GM23338 (cell line): ENCODE data around the gene CHRD. TPM values are rescaled to one million over a fixed set of nuclear protein-coding genes. Genes with fewer than 3 reads are reported as not detected.

ENCODE experiments used
- ATAC-seq: fragments of 200-7000 bp; cut with Tn5 transposase; 3 replicates; pipeline ENCODE4 v1.9.1; 2020
- DNase-seq: peaks from one replicate; pipeline ENCODE4 v3.0.0-alpha.2; 2015; ENCODE audit warnings: low spot score
- H2AFZ ChIP-seq: fragments of 200-600 bp; sonication (generic); 2 replicates; pipeline ENCODE4 v1.8.0; 2016; ENCODE audit warnings: antibody characterized with exemption, mild to moderate bottlenecking, moderate library complexity
- H3F3A ChIP-seq: fragments of 200-600 bp; sonication (generic); replicated peaks from 2 replicates; pipeline ENCODE4 v1.8.0; 2017; ENCODE audit warnings: antibody characterized with exemption, mixed run types, low read depth
- H3K27ac ChIP-seq: fragments of 200-600 bp; sonication (generic); 2 replicates; pipeline ENCODE4 v1.6.1; 2016; ENCODE audit warnings: low read depth
- H3K27me3 ChIP-seq: fragments of 200-600 bp; sonication (generic); 2 replicates; pipeline ENCODE4 v1.8.0; 2016; ENCODE audit warnings: mild to moderate bottlenecking, mixed run types, moderate library complexity; ENCODE audit not compliant: insufficient read depth
- H3K36me3 ChIP-seq: fragments of 200-600 bp; sonication (generic); 2 replicates; pipeline ENCODE4 v1.8.0; 2016; ENCODE audit warnings: mild to moderate bottlenecking; ENCODE audit not compliant: insufficient read depth
- H3K4me1 ChIP-seq: fragments of 200-600 bp; sonication (generic); 2 replicates; pipeline ENCODE4 v1.8.0; 2016; ENCODE audit warnings: mild to moderate bottlenecking, moderate library complexity; ENCODE audit not compliant: insufficient read depth
- H3K4me2 ChIP-seq: fragments of 200-600 bp; sonication (generic); 2 replicates; pipeline ENCODE4 v1.7.1; 2017; ENCODE audit warnings: mixed run types
- H3K4me3 ChIP-seq: fragments of 200-600 bp; sonication (generic); 2 replicates; pipeline ENCODE4 v1.6.1; 2016; ENCODE audit warnings: mixed run types
- H3K79me2 ChIP-seq: fragments of 200-600 bp; sonication (generic); replicated peaks from 2 replicates; pipeline ENCODE4 v1.8.0; 2017; ENCODE audit warnings: mild to moderate bottlenecking; ENCODE audit not compliant: insufficient read depth
- H3K9me2 ChIP-seq: fragments of 200-600 bp; sonication (generic); 2 replicates; pipeline ENCODE4 v1.8.0; 2017; ENCODE audit not compliant: insufficient read depth
- H4K20me1 ChIP-seq: fragments of 200-600 bp; sonication (generic); replicated peaks from 2 replicates; pipeline ENCODE4 v1.8.0; 2017; ENCODE audit warnings: mild to moderate bottlenecking; ENCODE audit not compliant: insufficient read depth
- H3K27ac Mint-ChIP-seq: 2 replicates; pipeline ENCODE4 v1.8.0; 2020; ENCODE audit warnings: inconsistent platforms, mild to moderate bottlenecking, moderate library complexity, mixed read lengths
- H3K27me3 Mint-ChIP-seq: 3 replicates; pipeline ENCODE4 v1.8.0; 2022; ENCODE audit warnings: low read depth, mild to moderate bottlenecking, moderate library complexity, mixed read lengths, inconsistent platforms; ENCODE audit not compliant: insufficient read depth, poor library complexity
- H3K36me3 Mint-ChIP-seq: 3 replicates; pipeline ENCODE4 v1.8.0; 2021; ENCODE audit warnings: low read depth, mild to moderate bottlenecking, inconsistent platforms, moderate library complexity, mixed read lengths
- H3K4me1 Mint-ChIP-seq: 3 replicates; pipeline ENCODE4 v1.8.0; 2020; ENCODE audit warnings: mild to moderate bottlenecking, inconsistent platforms, mixed read lengths
- H3K4me3 Mint-ChIP-seq: 3 replicates; pipeline ENCODE4 v1.8.0; 2021; ENCODE audit warnings: moderate library complexity, mild to moderate bottlenecking, inconsistent platforms, mixed read lengths
- H3K9me3 Mint-ChIP-seq: 3 replicates; pipeline ENCODE4 v1.8.0; 2020; ENCODE audit warnings: moderate library complexity, mild to moderate bottlenecking, inconsistent platforms, mixed read lengths
- CREB1 ChIP-seq: fragments of 250-450 bp; sonication (Bioruptor Pico); IDR thresholded peaks from 2 replicates; pipeline ENCODE4 v1.5.0; 2020; ENCODE audit warnings: low read depth, mild to moderate bottlenecking, moderate library complexity
- CTCF ChIP-seq, 2 experiments: fragments of 200-600 bp in 1 of 2; sonication (generic) in 1 of 2; conservative IDR thresholded peaks; 2 replicates each; pipeline versions ENCODE4 v1.5.1 to v1.6.1; 2016 to 2017; ENCODE audit warnings: antibody characterized with exemption in 2 of 2, low read depth in 2 of 2, mild to moderate bottlenecking in 2 of 2, moderate library complexity in 1 of 2
- ETS1 ChIP-seq: IDR thresholded peaks from 2 replicates; pipeline ENCODE4 v1.6.1; 2016; ENCODE audit warnings: antibody characterized with exemption
- EZH2 ChIP-seq: fragments of 200-600 bp; sonication (generic); IDR thresholded peaks from one replicate; pipeline ENCODE4 v1.8.0; 2017; ENCODE audit warnings: antibody characterized with exemption, mild to moderate bottlenecking, low read depth; ENCODE audit not compliant: unreplicated experiment
- EZH2phosphoT487 ChIP-seq: fragments of 200-600 bp; sonication (generic); IDR thresholded peaks from one replicate; pipeline ENCODE4 v1.8.1; 2018; ENCODE audit warnings: antibody characterized with exemption; ENCODE audit not compliant: unreplicated experiment
- JUNB ChIP-seq: IDR thresholded peaks from one replicate; pipeline ENCODE4 v1.6.1; 2016; ENCODE audit warnings: antibody characterized with exemption; ENCODE audit not compliant: unreplicated experiment
- NANOG ChIP-seq: IDR thresholded peaks from 2 replicates; pipeline ENCODE4 v1.6.1; 2016; ENCODE audit warnings: antibody characterized with exemption, borderline replicate concordance
- POLR2AphosphoS5 ChIP-seq: IDR thresholded peaks from 2 replicates; pipeline ENCODE4 v1.6.1; 2016; ENCODE audit warnings: antibody characterized with exemption, low read depth
- REST ChIP-seq: IDR thresholded peaks from one replicate; pipeline ENCODE4 v1.6.1; 2018; ENCODE audit warnings: antibody characterized with exemption; ENCODE audit not compliant: unreplicated experiment
- STAT1 ChIP-seq: IDR thresholded peaks from one replicate; pipeline ENCODE4 v1.6.1; 2016; ENCODE audit warnings: antibody characterized with exemption; ENCODE audit not compliant: unreplicated experiment
- ZNF114 ChIP-seq: fragments of 250-450 bp; sonication (Bioruptor Pico); IDR thresholded peaks from 2 replicates; pipeline ENCODE4 v1.5.0; 2020; ENCODE audit warnings: mild to moderate bottlenecking, moderate library complexity
- ZNF331 ChIP-seq: fragments of 250-450 bp; sonication (Bioruptor Pico); IDR thresholded peaks from 2 replicates; pipeline ENCODE4 v1.5.0; 2020; ENCODE audit warnings: low read depth, mild to moderate bottlenecking, moderate library complexity
- ZNF462 ChIP-seq: fragments of 250-450 bp; sonication (Bioruptor Pico); IDR thresholded peaks from 2 replicates; pipeline ENCODE4 v1.5.0; 2020; ENCODE audit warnings: mild to moderate bottlenecking, moderate library complexity
- polyA plus RNA-seq: library from polyadenylated mRNA; unstranded; fragments of >200 nt; fragmentation: Nextera tagmentation; extraction: Ambion mirVana; gene quantifications from 2 replicates; pipeline ENCODE4 v1.2.1, GENCODE V29; 2016
- total RNA-seq: library from RNA; depleted of rRNA; stranded (reverse); fragments of >200 nt; shearing (Covaris generic); gene quantifications from 2 replicates; pipeline ENCODE4 v1.2.3, GENCODE V29; 2014

The CHRD gene
- total and polyA plus RNA-seq, 2 experiments from 2014 or later: 0.34 to 0.66 TPM

GRCh38 chr3:184405075-184406030 lies 25.5 kb downstream of the CHRD start:
- Histone ChIP-seq H4K20me1 (no peaks in the 10 kb centered on the region), H3K36me3 (no peaks in the 10 kb centered on the region), H3K4me3 (no peak overlapping the region), H3K9me2 (no peaks in the 10 kb centered on the region), H3K27me3 (no peaks in the 10 kb centered on the region), H3K4me1 (no peaks in the 10 kb centered on the region), H3K79me2 (no peaks in the 10 kb centered on the region), H3K27ac (no peak overlapping the region), H3K4me2 (no peak overlapping the region), H2AFZ (0 out of 2 replicates have a peak overlapping the region, but pooled peaks have one; percentile 18), H3F3A (no peaks in the 10 kb centered on the region)
- H3K4me3 Mint-ChIP-seq: no peak overlapping the region
- H3K4me1 Mint-ChIP-seq: no peaks in the 10 kb centered on the region
- no peak overlapping the region for H3K27ac Mint-ChIP-seq
- H3K27me3 Mint-ChIP-seq: peaks cover 14% of the 10 kb centered on the region
- H3K9me3 Mint-ChIP-seq: no peaks in the 10 kb centered on the region
- ATAC-seq (no peak), DNase-seq (no peak)
- TF ChIP-seq STAT1 (no peak), ZNF462 (CRISPR knock-in tag) (no peak), EZH2phosphoT487 (no peak), ZNF331 (CRISPR knock-in tag) (no peak), ETS1 (no peak), CREB1 (CRISPR knock-in tag) (no peak), NANOG (no peak), CTCF (conservative IDR thresholded peaks at IDR 0.05; ENCODE audit: low read depth in 2 of 2) (no peak), REST (no peak), ZNF114 (CRISPR knock-in tag) (no peak), EZH2 (no peak), POLR2AphosphoS5 (no peak), JUNB (no peak)
- no peaks in the 10 kb centered on the region for H3K36me3 Mint-ChIP-seq
